HEK293 (cell line): ENCODE measurements around the gene NOL6.
"Not testable (repeated sequence)": the region's sequence is repeated elsewhere in the genome, so short reads cannot be mapped to it uniquely, and the experiment has no call there.

ENCODE experiments used
- CTCF ChIA-PET: fragments of 350-600 bp; formaldehyde crosslinking; extraction: SDS; loops from one replicate; lab custom pipeline; 2021; ENCODE audit warnings: antibody characterized with exemption; lab: Yijun Ruan, JAX
- POLR2A ChIA-PET: fragments of 300-600 bp; formaldehyde crosslinking; extraction: SDS; loops from one replicate; lab custom pipeline; 2020; ENCODE audit warnings: antibody characterized with exemption, inconsistent platforms; lab: Yijun Ruan, JAX
- H3K27ac ChIP-seq: fragments of 200-500 bp; sonication (Bioruptor generic); 2 replicates; pipeline ENCODE4 v1.5.1; 2014; ENCODE audit warnings: low read depth, low read length, control low read depth, inconsistent platforms; ENCODE audit errors: extremely low read depth
- H3K36me3 ChIP-seq, 2 experiments: fragments of 200-500 bp in 1 of 2; sonication (Bioruptor generic) in 1 of 2; 1 replicate in 1 of 2; 2 replicates in 1 of 2; pipeline ENCODE4 v1.5.1; 2014 to 2017; ENCODE audit warnings: inconsistent platforms in 2 of 2, low read length in 2 of 2; ENCODE audit not compliant: control insufficient read depth in 2 of 2, insufficient read depth in 1 of 2
- H3K4me1 ChIP-seq: fragments of 200-500 bp; sonication (Bioruptor generic); 2 replicates; pipeline ENCODE4 v1.5.1; 2014; ENCODE audit warnings: mild to moderate bottlenecking, low read length, inconsistent platforms; ENCODE audit not compliant: control insufficient read depth, insufficient read depth
- H3K4me3 ChIP-seq: 2 replicates; pipeline ENCODE4 v1.5.1; 2011; ENCODE audit warnings: low read depth, mild to moderate bottlenecking, control low read depth, low read length, moderate library complexity
- H3K9me3 ChIP-seq: fragments of 200-500 bp; sonication (Bioruptor generic); 2 replicates; pipeline ENCODE4 v1.5.1; 2014; ENCODE audit warnings: low read depth, low read length, inconsistent platforms; ENCODE audit not compliant: control insufficient read depth, insufficient read depth
- HOXD13 ChIP-seq: sonication (generic); formaldehyde crosslinking; IDR thresholded peaks from 2 replicates; pipeline ENCODE4 v1.8.0; 2022; ENCODE audit warnings: missing genetic modification reagents, borderline replicate concordance
- KLF7 ChIP-seq: fragments of 450-650 bp; formaldehyde crosslinking; IDR thresholded peaks from 2 replicates; pipeline ENCODE4 v1.5.1; 2016; ENCODE audit warnings: missing biosample characterization, missing genetic modification characterization, borderline replicate concordance
- ZBTB17 ChIP-seq: fragments of 450-650 bp; formaldehyde crosslinking; IDR thresholded peaks from 2 replicates; pipeline ENCODE4 v1.5.1; 2016; ENCODE audit warnings: missing biosample characterization, missing genetic modification characterization
- ZFP37 ChIP-seq: fragments of 450-650 bp; formaldehyde crosslinking; IDR thresholded peaks from 2 replicates; pipeline ENCODE4 v1.5.1; 2016; ENCODE audit warnings: missing biosample characterization, missing genetic modification characterization
- ZFP69B ChIP-seq: fragments of 450-650 bp; formaldehyde crosslinking; IDR thresholded peaks from 2 replicates; pipeline ENCODE4 v1.5.1; 2016; ENCODE audit warnings: missing biosample characterization, missing genetic modification characterization
- ZNF148 ChIP-seq: fragments of 450-650 bp; formaldehyde crosslinking; IDR thresholded peaks from 2 replicates; pipeline ENCODE4 v1.5.0; 2017; ENCODE audit warnings: missing biosample characterization, missing genetic modification characterization, borderline replicate concordance
- ZNF19 ChIP-seq: fragments of 450-650 bp; formaldehyde crosslinking; IDR thresholded peaks from 2 replicates; pipeline ENCODE4; 2016; ENCODE audit warnings: missing biosample characterization, missing genetic modification characterization, low read depth
- ZNF223 ChIP-seq: fragments of 450-650 bp; formaldehyde crosslinking; IDR thresholded peaks from 2 replicates; pipeline ENCODE4 v1.5.1; 2016; ENCODE audit warnings: missing biosample characterization, missing genetic modification characterization
- ZNF513 ChIP-seq: fragments of 450-650 bp; IDR thresholded peaks from 2 replicates; pipeline ENCODE4 v1.5.1; 2018; ENCODE audit warnings: missing biosample characterization, missing genetic modification characterization
- ZNF677 ChIP-seq: fragments of 450-650 bp; IDR thresholded peaks from 2 replicates; pipeline ENCODE4 v1.5.0; 2018; ENCODE audit warnings: missing biosample characterization, mild to moderate bottlenecking, missing genetic modification characterization, moderate library complexity
- ZNF776 ChIP-seq: fragments of 450-650 bp; formaldehyde crosslinking; IDR thresholded peaks from 2 replicates; pipeline ENCODE4 v1.5.0; 2017; ENCODE audit warnings: missing biosample characterization, missing genetic modification characterization, borderline replicate concordance
- ZNF792 ChIP-seq: fragments of 450-650 bp; formaldehyde crosslinking; IDR thresholded peaks from 2 replicates; pipeline ENCODE4 v1.5.1; 2016; ENCODE audit warnings: missing biosample characterization, missing genetic modification characterization
- ZSCAN30 ChIP-seq: fragments of 450-650 bp; IDR thresholded peaks from 2 replicates; pipeline ENCODE4 v1.5.1; 2018; ENCODE audit warnings: missing biosample characterization, mild to moderate bottlenecking, missing genetic modification characterization, moderate library complexity

NOL6 gene

GRCh38 chr9:33455945-33456344 lies 17.8 kb downstream of the NOL6 start:
- TF ChIP-seq ZNF19 (tag by site-specific recombination) = no peak
- no peak for TF ChIP-seq ZFP37 (tag by site-specific recombination)
- no peak for TF ChIP-seq ZBTB17 (tag by site-specific recombination)
- TF ChIP-seq, all 188 proteins: peak for 0
- CTCF ChIA-PET = interaction anchor here (0.7 to 14.8 kb wide), 4 partner anchors 14 to 155 kb away, joined by 3 to 176 read pairs (median 5); partner anchors contain the start of gene NOL6
- Histone ChIP-seq H3K9me3 (no peaks in the 10 kb centered on the region), H3K27ac (no peak overlapping the region), H3K36me3 (peaks cover 0 to 7% of the 10 kb centered on the region in 2 experiments; a peak in 1 of 3 replicates), H3K4me1 (no peaks in the 10 kb centered on the region), H3K4me3 (no peak overlapping the region)
- POLR2A ChIA-PET = no interaction called here

- POLR2A ChIA-PET, H3K27ac ChIP-seq: not testable (repeated sequence)
- CTCF ChIA-PET = interaction anchor here (0.5 to 14.8 kb wide), 6 partner anchors 15 to 1685 kb away, joined by 3 to 176 read pairs (median 3); partner anchors contain the start of gene NOL6
Observed at GRCh38 chr9:33455456-33455855, 18.3 kb downstream of the NOL6 start.

GRCh38 chr9:33454661-33455026 lies 19.1 kb downstream of the NOL6 start:
- POLR2A ChIA-PET = not testable (repeated sequence)

More at GRCh38 chr9:33455456-33455855, 18.3 kb downstream of the NOL6 start:
- not testable (repeated sequence) for H3K9me3 ChIP-seq, H3K4me1 ChIP-seq, H3K4me3 ChIP-seq, H3K36me3 ChIP-seq

GRCh38 chr9:33453999-33454660 lies 19.6 kb downstream of the NOL6 start:
- TF ChIP-seq ZNF148 = no peak
- no peak for TF ChIP-seq ZNF513 (tag by site-specific recombination)
- TF ChIP-seq ZNF792 (tag by site-specific recombination) = no peak
- TF ChIP-seq ZNF776 (tag by site-specific recombination) = no peak
- no peak for TF ChIP-seq ZNF677 (tag by site-specific recombination)
- no peak for TF ChIP-seq ZNF223 (tag by site-specific recombination)
- no peak for TF ChIP-seq ZSCAN30 (tag by site-specific recombination)
- no peak for TF ChIP-seq ZFP69B (tag by site-specific recombination)
- TF ChIP-seq KLF7 = no peak
- no peak for TF ChIP-seq HOXD13 (CRISPR knock-in tag)
- CTCF ChIA-PET = interaction anchor here (0.5 to 14.8 kb wide), 18 partner anchors 9 to 250 kb away, joined by 3 to 176 read pairs (median 12); partner anchors contain the start of genes AQP7 and NOL6
- H3K4me3 ChIP-seq = no peak overlapping the region
- POLR2A ChIA-PET = interaction anchor here (1.2 kb wide), 2 partner anchors 11 to 20 kb away, joined by 4 to 8 read pairs; partner anchors contain the start of gene NOL6
- no peaks in the 10 kb centered on the region for H3K9me3 ChIP-seq
- no peak overlapping the region for H3K27ac ChIP-seq
- H3K4me1 ChIP-seq = no peaks in the 10 kb centered on the region
- H3K36me3 ChIP-seq = no peaks in the 10 kb centered on the region

More at GRCh38 chr9:33454661-33455026, 19.1 kb downstream of the NOL6 start:
- H3K27ac ChIP-seq, H3K4me3 ChIP-seq, H3K4me1 ChIP-seq, H3K36me3 ChIP-seq, H3K9me3 ChIP-seq: not testable (repeated sequence)
- CTCF ChIA-PET = interaction anchor here (0.5 to 14.8 kb wide), 8 partner anchors 8 to 210 kb away, joined by 3 to 176 read pairs (median 30); partner anchors contain the start of genes AQP7 and NOL6
